HepG2 (cell line): ENCODE results near the gene BCLAF1. TPM values are rescaled to one million over a fixed set of nuclear protein-coding genes. Genes with fewer than 3 reads are reported as not detected.

ENCODE experiments used
- BRD4 ChIP-seq: sonication (generic); formaldehyde crosslinking; IDR thresholded peaks from 2 replicates; pipeline ENCODE4 v1.4.0; 2020; ENCODE audit warnings: missing genetic modification reagents
- CENPBD1 ChIP-seq: sonication (generic); formaldehyde crosslinking; IDR thresholded peaks from 2 replicates; pipeline ENCODE4 v1.8.0; 2022; ENCODE audit warnings: missing genetic modification reagents, low read depth, mild to moderate bottlenecking, borderline replicate concordance
- CSRNP2 ChIP-seq: sonication (generic); formaldehyde crosslinking; conservative IDR thresholded peaks from 2 replicates; pipeline ENCODE4 v1.8.0; 2022; ENCODE audit warnings: low read depth, missing genetic modification reagents
- FOXA1 ChIP-seq, 2 experiments: fragments of 450-650 bp in 1 of 2; sonication (generic) in 1 of 2; formaldehyde crosslinking in 1 of 2; IDR thresholded peaks; 2 replicates each; pipeline versions ENCODE4 v1.4.0 to v1.6.1; 2016 to 2020; ENCODE audit warnings: missing genetic modification reagents in 1 of 2
- GLI4 ChIP-seq: sonication (generic); formaldehyde crosslinking; IDR thresholded peaks from 2 replicates; pipeline ENCODE4 v1.5.1; 2020; ENCODE audit warnings: missing genetic modification reagents, mild to moderate bottlenecking, moderate library complexity, borderline replicate concordance
- HDAC2 ChIP-seq: sonication (generic); formaldehyde crosslinking; IDR thresholded peaks from 2 replicates; pipeline ENCODE4 v1.4.0; 2020; ENCODE audit warnings: missing genetic modification reagents
- HNF4A ChIP-seq: sonication (generic); formaldehyde crosslinking; IDR thresholded peaks from 2 replicates; pipeline ENCODE4 v1.4.0; 2020; ENCODE audit warnings: missing genetic modification reagents
- REXO4 ChIP-seq: sonication (generic); formaldehyde crosslinking; IDR thresholded peaks from 2 replicates; pipeline ENCODE4 v1.8.0; 2022; ENCODE audit warnings: missing genetic modification reagents, mild to moderate bottlenecking, borderline replicate concordance
- SCMH1 ChIP-seq: sonication (generic); formaldehyde crosslinking; IDR thresholded peaks from 2 replicates; pipeline ENCODE4 v1.9.0; 2021; ENCODE audit warnings: missing genetic modification reagents, mild to moderate bottlenecking, borderline replicate concordance
- SIX4 ChIP-seq: sonication (generic); formaldehyde crosslinking; IDR thresholded peaks from 2 replicates; pipeline ENCODE4 v1.4.0; 2020; ENCODE audit warnings: missing genetic modification reagents
- SPEN ChIP-seq: sonication (generic); formaldehyde crosslinking; IDR thresholded peaks from 2 replicates; pipeline ENCODE4 v1.5.1; 2020; ENCODE audit warnings: low read depth, mild to moderate bottlenecking, missing genetic modification reagents
- SRSF4 ChIP-seq: fragments of 200-400 bp; formaldehyde crosslinking; IDR thresholded peaks from one replicate; pipeline ENCODE4 v1.6.1; 2018; ENCODE audit warnings: mild to moderate bottlenecking, low read depth, low read length, moderate library complexity; ENCODE audit not compliant: poor library complexity, severe bottlenecking
- TARDBP ChIP-seq: sonication (generic); formaldehyde crosslinking; IDR thresholded peaks from 2 replicates; pipeline ENCODE4 v1.8.0; 2022; ENCODE audit warnings: mild to moderate bottlenecking, missing genetic modification reagents
- TCF7L2 ChIP-seq: IDR thresholded peaks from 2 replicates; pipeline ENCODE4 v1.6.1; 2011; ENCODE audit warnings: mild to moderate bottlenecking, low read depth, low read length, moderate library complexity
- ZKSCAN8 ChIP-seq: IDR thresholded peaks from 2 replicates; pipeline ENCODE4 v1.6.1; 2016; ENCODE audit warnings: borderline replicate concordance, missing genetic modification reagents, missing compliant biosample characterization
- ZMAT3 ChIP-seq: sonication (generic); formaldehyde crosslinking; conservative IDR thresholded peaks from 2 replicates; pipeline ENCODE4 v1.7.0; 2021; ENCODE audit warnings: missing genetic modification reagents
- ZNF121 ChIP-seq: sonication (generic); formaldehyde crosslinking; IDR thresholded peaks from 2 replicates; pipeline ENCODE4 v1.5.0; 2020; ENCODE audit warnings: mild to moderate bottlenecking, missing genetic modification reagents
- ZNF232 ChIP-seq: sonication (generic); formaldehyde crosslinking; IDR thresholded peaks from 2 replicates; pipeline ENCODE4 v1.4.0; 2020; ENCODE audit warnings: missing genetic modification reagents, borderline replicate concordance
- ZNF234 ChIP-seq: sonication (generic); formaldehyde crosslinking; conservative IDR thresholded peaks from 2 replicates; pipeline ENCODE4 v1.5.1; 2020; ENCODE audit warnings: mild to moderate bottlenecking, missing genetic modification reagents
- ZNF256 ChIP-seq: sonication (generic); formaldehyde crosslinking; conservative IDR thresholded peaks from 2 replicates; pipeline ENCODE4 v1.4.0; 2020; ENCODE audit warnings: missing genetic modification reagents
- ZNF382 ChIP-seq: sonication (generic); formaldehyde crosslinking; IDR thresholded peaks from 2 replicates; pipeline ENCODE4 v1.5.0; 2020; ENCODE audit warnings: missing genetic modification reagents, mild to moderate bottlenecking, borderline replicate concordance
- ZNF383 ChIP-seq: sonication (generic); formaldehyde crosslinking; IDR thresholded peaks from 2 replicates; pipeline ENCODE4 v1.4.0; 2020; ENCODE audit warnings: missing genetic modification reagents, mild to moderate bottlenecking, borderline replicate concordance
- ZNF713 ChIP-seq: sonication (generic); formaldehyde crosslinking; IDR thresholded peaks from 2 replicates; pipeline ENCODE4 v1.4.0; 2020; ENCODE audit warnings: mild to moderate bottlenecking, missing genetic modification reagents
- ZNF746 ChIP-seq: sonication (generic); formaldehyde crosslinking; IDR thresholded peaks from 2 replicates; pipeline ENCODE4 v1.8.0; 2022; ENCODE audit warnings: mild to moderate bottlenecking, missing genetic modification reagents
- ZNF772 ChIP-seq: sonication (generic); formaldehyde crosslinking; IDR thresholded peaks from 2 replicates; pipeline ENCODE4 v1.5.0; 2020; ENCODE audit warnings: mild to moderate bottlenecking, missing genetic modification reagents
- ZSCAN25 ChIP-seq: sonication (generic); formaldehyde crosslinking; IDR thresholded peaks from 2 replicates; pipeline ENCODE4 v1.8.0; 2022; ENCODE audit warnings: mild to moderate bottlenecking, missing genetic modification reagents
- polyA plus RNA-seq, 8 experiments: library from polyadenylated mRNA; depleted of rRNA in 3 of 8; stranded (reverse) in 7 of 8; unstranded in 1 of 8; fragments of >200 nt; fragmentation: Illumina TruSeq in 4 of 8; extraction: Trizol in 4 of 8; gene quantifications; 2 replicates each; pipeline versions ENCODE4 v1.2.1 to v1.2.3, GENCODE V29; 2011 to 2016; ENCODE audit warnings: low read depth in 4 of 8, missing spikeins in 1 of 8, mixed read lengths in 1 of 8; ENCODE audit not compliant: insufficient read depth in 1 of 8
- total RNA-seq, 5 experiments: library from RNA; depleted of rRNA; stranded (reverse); fragments of >200 nt; fragmentation: Illumina TruSeq; extraction: Trizol; gene quantifications; 2 replicates each; pipeline ENCODE4 v1.2.3, GENCODE V29; 2016; ENCODE audit warnings: low read depth in 1 of 5
- TF ChIP-seq, protein P1 (sequence below): sonication (generic); formaldehyde crosslinking; conservative IDR thresholded peaks from 2 replicates; pipeline ENCODE4 v1.8.0; 2022; ENCODE audit warnings: missing genetic modification reagents

The BCLAF1 gene
- total and polyA plus RNA-seq, 2 of the 13 experiments (the other 11 are each of a cell fraction or from before 2014, with no cell fraction given): 55.3 to 292 TPM

DNA sequence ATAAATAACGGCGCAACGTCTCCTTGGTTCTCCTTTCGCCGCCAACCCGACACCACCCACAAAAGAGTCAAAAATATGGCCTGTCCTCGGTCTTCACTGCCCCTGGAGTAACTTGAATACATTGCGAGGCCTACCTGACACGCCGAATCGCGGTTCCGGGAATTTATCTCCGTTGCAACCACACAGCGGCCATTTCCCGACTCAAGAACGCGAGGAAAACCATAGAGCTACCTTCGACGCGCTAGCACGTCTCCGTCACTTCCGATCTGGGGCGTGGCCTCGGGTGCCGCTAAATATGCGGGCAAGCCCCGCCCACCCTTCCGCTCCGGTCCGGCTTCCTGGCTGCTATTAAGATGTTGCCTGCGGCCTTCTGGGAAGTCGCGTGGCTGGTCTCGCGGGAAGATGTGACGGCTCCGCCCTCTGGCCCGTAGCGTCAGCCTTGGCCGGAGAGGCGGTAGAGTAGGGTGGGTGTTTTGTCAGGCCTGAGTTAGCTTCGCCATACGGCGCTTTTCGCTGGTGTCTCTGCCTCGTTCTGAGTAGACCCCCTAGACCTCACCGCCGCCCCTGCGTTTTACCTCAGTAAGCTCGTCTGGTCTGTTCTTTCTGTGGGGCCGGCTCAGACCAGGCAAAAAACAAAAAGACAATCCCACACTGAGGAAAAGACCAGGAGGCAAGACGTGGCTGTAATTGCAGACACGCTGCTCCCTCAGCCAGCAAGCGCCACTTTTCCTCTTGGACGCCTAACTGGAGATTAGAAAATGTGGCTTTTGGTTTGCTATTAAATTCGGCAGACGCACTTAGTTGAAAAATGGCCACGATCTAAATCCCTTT is at the start of gene BCLAF1 (continued):
- TF ChIP-seq CENPBD1 (CRISPR knock-in tag) (0 out of 2 replicates have a peak, but pooled peaks have one; percentile 68), ZKSCAN8 (CRISPR knock-in tag) (peak; percentile 25; the same call in 1 of the 2 replicates), ZMAT3 (CRISPR knock-in tag) (peak; percentile 16), ZNF383 (CRISPR knock-in tag) (no peak), HNF4A (CRISPR knock-in tag) (no peak), SRSF4 (no peak), TCF7L2 (no peak), HDAC2 (CRISPR knock-in tag) (peak; percentile 39), CSRNP2 (CRISPR knock-in tag) (no peak), TARDBP (CRISPR knock-in tag) (peak; percentile 90), REXO4 (CRISPR knock-in tag) (no peak; the same call in 1 of the 2 replicates), ZNF382 (no peak), ZNF256 (CRISPR knock-in tag) (peak; percentile 66; the same call in 1 of the 2 replicates), ZNF234 (CRISPR knock-in tag) (peak; percentile 68; the same call in 1 of the 2 replicates), ZNF746 (CRISPR knock-in tag) (no peak; the same call in 1 of the 2 replicates), ZNF232 (peak; percentile 79; the same call in 1 of the 2 replicates), ZNF713 (CRISPR knock-in tag) (no peak), FOXA1 (IDR thresholded peaks at IDR 0.05) (no peak), FOXA1 (CRISPR knock-in tag; IDR thresholded peaks at IDR 0.05) (peak; percentile 31; the same call in 1 of the 2 replicates), SCMH1 (CRISPR knock-in tag) (no peak), ZNF772 (CRISPR knock-in tag) (no peak; the same call in 1 of the 2 replicates), BRD4 (CRISPR knock-in tag) (no peak; the same call in none of the 2 replicates), ZSCAN25 (peak; percentile 56), SPEN (peak; percentile 87; the same call in 1 of the 2 replicates), ZNF121 (CRISPR knock-in tag) (no peak), SIX4 (CRISPR knock-in tag) (no peak; the same call in 1 of the 2 replicates), GLI4 (CRISPR knock-in tag) (peak; percentile 60; the same call in 1 of the 2 replicates)
- TF ChIP-seq, protein P1, sequence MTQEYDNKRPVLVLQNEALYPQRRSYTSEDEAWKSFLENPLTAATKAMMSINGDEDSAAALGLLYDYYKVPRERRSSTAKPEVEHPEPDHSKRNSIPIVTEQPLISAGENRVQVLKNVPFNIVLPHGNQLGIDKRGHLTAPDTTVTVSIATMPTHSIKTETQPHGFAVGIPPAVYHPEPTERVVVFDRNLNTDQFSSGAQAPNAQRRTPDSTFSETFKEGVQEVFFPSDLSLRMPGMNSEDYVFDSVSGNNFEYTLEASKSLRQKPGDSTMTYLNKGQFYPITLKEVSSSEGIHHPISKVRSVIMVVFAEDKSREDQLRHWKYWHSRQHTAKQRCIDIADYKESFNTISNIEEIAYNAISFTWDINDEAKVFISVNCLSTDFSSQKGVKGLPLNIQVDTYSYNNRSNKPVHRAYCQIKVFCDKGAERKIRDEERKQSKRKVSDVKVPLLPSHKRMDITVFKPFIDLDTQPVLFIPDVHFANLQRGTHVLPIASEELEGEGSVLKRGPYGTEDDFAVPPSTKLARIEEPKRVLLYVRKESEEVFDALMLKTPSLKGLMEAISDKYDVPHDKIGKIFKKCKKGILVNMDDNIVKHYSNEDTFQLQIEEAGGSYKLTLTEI (CRISPR knock-in tag): no peak
